ENCODE results near the gene REELD1. TPM values are rescaled to one million over a fixed set of nuclear protein-coding genes. Genes with fewer than 3 reads are reported as not detected.

The REELD1 gene
- total RNA-seq (1 to 10 TPM in 5 of 7 donors, under 1 TPM in 2; 0.47 to 2.9 (median 1.1) TPM), polyA plus RNA-seq (1 to 10 TPM; 1.1 to 3.7 (median 2.3) TPM)
- long read RNA-seq, donor 1, result 0 reads
- long read RNA-seq, donor 2, result 0 reads

DNA sequence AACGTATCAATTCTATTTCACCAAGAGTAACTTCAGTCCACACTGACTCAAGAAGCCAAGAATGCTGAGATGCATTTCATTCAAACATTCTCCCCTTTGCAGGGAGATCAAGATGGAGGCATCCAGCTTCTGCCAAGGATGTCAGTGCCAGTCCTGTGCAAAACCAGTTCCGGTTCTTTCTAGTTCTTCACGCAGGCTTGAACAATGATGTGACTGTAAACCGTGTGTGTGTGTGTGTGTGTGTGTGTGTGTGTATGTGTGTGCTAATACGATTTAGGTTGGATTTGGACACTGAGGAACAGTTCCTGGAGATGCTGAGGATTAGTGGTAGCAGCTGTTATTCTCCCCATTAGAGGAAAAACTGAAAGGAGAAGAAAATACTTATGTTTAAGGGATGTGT lies at the start of gene REELD1:
REELD1 (plus strand) TSS at position 301 of the 400 bp plus-strand sequence. CDS start 2,415 bp downstream, outside the sequence.
- Histone ChIP-seq H3K36me3 (no peaks in the 10 kb centered on the region), H3K27ac (no peak within 1 kb of the TSS), H3K4me1 (no peaks in the 10 kb centered on the region), H3K4me3 (no peak within 1 kb of the TSS), H3K9me3 (no peaks in the 10 kb centered on the region), H3K27me3 (replicated peaks in 1 of 7) (no peaks in the 10 kb centered on the region)
- no peak for DNase-seq
- TF ChIP-seq POLR2A (IDR thresholded peaks at IDR 0.05) (no peak), POLR2AphosphoS5 (IDR thresholded peaks at IDR 0.05) (no peak)
- TF ChIP-seq, protein P1, sequence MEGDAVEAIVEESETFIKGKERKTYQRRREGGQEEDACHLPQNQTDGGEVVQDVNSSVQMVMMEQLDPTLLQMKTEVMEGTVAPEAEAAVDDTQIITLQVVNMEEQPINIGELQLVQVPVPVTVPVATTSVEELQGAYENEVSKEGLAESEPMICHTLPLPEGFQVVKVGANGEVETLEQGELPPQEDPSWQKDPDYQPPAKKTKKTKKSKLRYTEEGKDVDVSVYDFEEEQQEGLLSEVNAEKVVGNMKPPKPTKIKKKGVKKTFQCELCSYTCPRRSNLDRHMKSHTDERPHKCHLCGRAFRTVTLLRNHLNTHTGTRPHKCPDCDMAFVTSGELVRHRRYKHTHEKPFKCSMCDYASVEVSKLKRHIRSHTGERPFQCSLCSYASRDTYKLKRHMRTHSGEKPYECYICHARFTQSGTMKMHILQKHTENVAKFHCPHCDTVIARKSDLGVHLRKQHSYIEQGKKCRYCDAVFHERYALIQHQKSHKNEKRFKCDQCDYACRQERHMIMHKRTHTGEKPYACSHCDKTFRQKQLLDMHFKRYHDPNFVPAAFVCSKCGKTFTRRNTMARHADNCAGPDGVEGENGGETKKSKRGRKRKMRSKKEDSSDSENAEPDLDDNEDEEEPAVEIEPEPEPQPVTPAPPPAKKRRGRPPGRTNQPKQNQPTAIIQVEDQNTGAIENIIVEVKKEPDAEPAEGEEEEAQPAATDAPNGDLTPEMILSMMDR (IDR thresholded peaks at IDR 0.05 in 8 of 11, conservative IDR thresholded peaks at IDR 0.05 in 3 of 11), result no peak
- intact Hi-C loops (cut with DNase I; ENCODE audit: low total_unique reads), result no loop called here
- WGBS, 5 donors, result 76 to 91% (median 86%) methylated on average over 5 of the region's 5 CpGs

DNA sequence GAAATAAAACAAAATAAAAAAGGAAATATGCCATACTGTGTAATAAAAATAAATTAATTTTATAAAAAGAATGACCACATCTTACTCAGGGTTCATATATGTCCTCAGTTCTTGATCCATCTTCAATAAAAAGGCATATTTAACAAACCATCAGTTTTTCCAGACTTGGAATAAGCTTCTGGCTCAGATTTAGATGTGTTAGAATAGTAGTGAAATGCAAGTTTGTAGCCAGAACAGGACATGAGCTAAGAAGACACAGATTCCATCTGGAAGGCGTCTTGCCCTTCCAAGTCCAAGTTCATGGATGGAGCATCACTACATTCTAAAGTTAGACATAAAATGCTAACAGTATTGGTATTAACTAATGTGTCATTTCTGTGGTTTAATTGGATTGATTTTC lies 49.1 kb upstream of the REELD1 start:
- intact Hi-C loops (cut with DNase I; ENCODE audit: low total_unique reads), result no loop called here
- Histone ChIP-seq H3K4me1 (no peaks in the 10 kb centered on the region), H3K27me3 (replicated peaks in 1 of 7) (no peaks in the 10 kb centered on the region), H3K36me3 (no peaks in the 10 kb centered on the region), H3K9me3 (peaks cover 0 to 16% (median 11%) of the 10 kb centered on the region in 8 donors), H3K4me3 (no peak overlapping the region), H3K27ac (no peak overlapping the region)
- 80 to 94% (median 90%) methylated on average over 1 of the region's 1 CpG for WGBS, 5 donors
- DNase-seq, result no peak
- TF ChIP-seq, protein P1 (IDR thresholded peaks at IDR 0.05 in 8 of 11, conservative IDR thresholded peaks at IDR 0.05 in 3 of 11), result no peak
- TF ChIP-seq POLR2A (IDR thresholded peaks at IDR 0.05) (no peak), POLR2AphosphoS5 (IDR thresholded peaks at IDR 0.05) (no peak)

DNA sequence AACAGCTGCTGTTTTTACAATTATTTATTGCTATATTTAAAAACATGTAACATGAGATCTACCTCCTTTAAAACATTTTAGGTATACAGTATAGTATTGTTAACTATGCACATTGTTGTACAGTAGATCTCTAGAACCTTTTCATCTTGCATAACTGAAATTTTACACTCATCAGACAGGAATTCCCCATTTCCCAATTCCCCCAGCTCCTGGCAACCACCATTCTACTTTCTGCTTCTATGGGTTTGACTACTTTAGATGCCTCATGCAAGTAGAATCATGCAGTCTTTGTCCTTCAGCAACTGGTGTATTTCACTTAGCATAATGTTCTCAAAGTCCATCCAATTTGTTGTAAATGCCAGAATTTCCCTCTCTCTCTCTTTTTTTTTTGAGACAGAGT lies 48.5 kb upstream of the REELD1 start:
- Histone ChIP-seq H3K9me3 (peaks cover 0 to 16% (median 11%) of the 10 kb centered on the region in 8 donors), H3K4me1 (no peaks in the 10 kb centered on the region), H3K4me3 (no peak overlapping the region), H3K36me3 (no peaks in the 10 kb centered on the region), H3K27me3 (replicated peaks in 1 of 7) (no peaks in the 10 kb centered on the region), H3K27ac (no peak overlapping the region)
- no peak for DNase-seq
- intact Hi-C loops (cut with DNase I; ENCODE audit: low total_unique reads), result no loop called here
- TF ChIP-seq POLR2A (IDR thresholded peaks at IDR 0.05), result no peak

DNA sequence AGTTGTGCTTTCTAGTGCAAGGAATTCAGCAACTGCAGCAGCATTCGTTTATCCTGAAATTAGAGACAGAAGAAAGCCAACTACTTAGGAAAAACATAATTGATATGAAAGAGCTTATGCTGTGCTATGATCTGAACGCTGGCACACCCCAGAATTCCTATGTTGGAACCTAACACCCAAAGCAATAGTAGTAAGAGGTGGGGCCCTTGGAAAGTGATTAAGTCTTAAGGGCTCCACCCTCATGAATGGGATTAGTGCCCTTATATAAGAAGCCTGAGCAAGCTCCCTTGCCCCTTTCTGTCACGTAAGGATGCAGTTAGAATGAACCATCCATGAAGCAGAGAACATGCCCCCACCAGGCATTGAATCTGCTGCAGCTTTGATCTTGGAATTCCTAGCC lies 44.2 kb upstream of the REELD1 start:
- no peaks in the 10 kb centered on the region for H3K27me3 ChIP-seq (replicated peaks in 1 of 7)
- 81 to 94% (median 86%) methylated on average over 3 of the region's 3 CpGs for WGBS, 5 donors
- no peak overlapping the region for H3K4me3 ChIP-seq
- no peaks in the 10 kb centered on the region for H3K9me3 ChIP-seq
- no peaks in the 10 kb centered on the region for H3K36me3 ChIP-seq
- H3K27ac ChIP-seq, result no peak overlapping the region
- intact Hi-C loops (cut with DNase I; ENCODE audit: low total_unique reads), result no loop called here
- TF ChIP-seq POLR2AphosphoS5 (IDR thresholded peaks at IDR 0.05), result no peak
- TF ChIP-seq, protein P1 (IDR thresholded peaks at IDR 0.05 in 8 of 11, conservative IDR thresholded peaks at IDR 0.05 in 3 of 11), result no peak
- no peak for TF ChIP-seq POLR2A (IDR thresholded peaks at IDR 0.05)
- H3K4me1 ChIP-seq, result peaks cover 0 to 5% (median 3%) of the 10 kb centered on the region in 6 donors
- DNase-seq, result no peak

Data from spleen (tissue), 13 donors.